GM12878 (cell line): ENCODE data around the gene SCARB1. TPM values are rescaled to one million over a fixed set of nuclear protein-coding genes. Genes with fewer than 3 reads are reported as not detected.

Experiments
- ATAC-seq: fragments of 200-7000 bp; cut with Tn5 transposase; 3 replicates; pipeline ENCODE4 v1.9.1; 2020; ENCODE audit warnings: mild to moderate bottlenecking, moderate library complexity
- BruUV-seq: library from RNA; stranded (reverse); fragments of 400-500 nt; replicated peaks from 2 replicates; lab custom pipeline; 2021; lab: Mats Ljungman, UMichigan
- CTCF ChIA-PET: fragments of 300-600 bp; sonication (Branson Sonifier 250); formaldehyde crosslinking; extraction: SDS; loops from one replicate; lab custom pipeline; 2021; ENCODE audit warnings: inconsistent platforms; lab: Yijun Ruan, JAX
- POLR2A ChIA-PET: fragments of 350-600 bp; formaldehyde crosslinking; extraction: SDS; loops from one replicate; lab custom pipeline; 2021; ENCODE audit warnings: inconsistent platforms; lab: Charles Lee
- RAD21 ChIA-PET: fragments of 300-600 bp; sonication (Branson Sonifier 250); formaldehyde crosslinking; loops from one replicate; lab custom pipeline; 2023; ENCODE audit warnings: antibody characterized with exemption; ENCODE audit not compliant: unreplicated experiment; lab: Charles Lee
- SMC1A ChIA-PET: fragments of 300-600 bp; sonication (Branson Sonifier 250); formaldehyde crosslinking; loops from one replicate; lab custom pipeline; 2023; ENCODE audit not compliant: unreplicated experiment, uncharacterized antibody; lab: Charles Lee
- DNase-seq: peaks from one replicate; pipeline ENCODE4 v3.0.0-alpha.2; 2011; ENCODE audit warnings: low read depth, low spot score
- FAIRE-seq: peaks from 3 replicates; lab custom pipeline; 2011; peaks lifted over from hg19 to GRCh38; lab: Jason Lieb, UNC
- H2AFZ ChIP-seq: 2 replicates; pipeline ENCODE4 v1.6.0; 2011; ENCODE audit warnings: low read depth, low read length, control low read depth; ENCODE audit not compliant: control insufficient read depth
- H3K27ac ChIP-seq: 2 replicates; pipeline ENCODE4 v1.5.1; 2011; ENCODE audit warnings: control low read depth; ENCODE audit not compliant: control insufficient read depth, insufficient read depth
- H3K27me3 ChIP-seq, 2 experiments: replicated peaks in 1 of 2; 2 replicates each; pipeline versions ENCODE4 v1.6.0 to v1.6.1; 2011; ENCODE audit warnings: low read length in 1 of 2; ENCODE audit not compliant: control insufficient read depth in 2 of 2, insufficient read depth in 2 of 2
- H3K36me3 ChIP-seq, 2 experiments: 2 replicates each; pipeline ENCODE4 v1.5.1; 2011; ENCODE audit warnings: low read length in 1 of 2; ENCODE audit not compliant: control insufficient read depth in 2 of 2, insufficient read depth in 2 of 2
- H3K4me1 ChIP-seq: 2 replicates; pipeline ENCODE4 v1.6.1; 2011; ENCODE audit warnings: mild to moderate bottlenecking, low read length, moderate library complexity, mixed read lengths; ENCODE audit not compliant: control insufficient read depth, insufficient read depth
- H3K4me2 ChIP-seq: 2 replicates; pipeline ENCODE4 v1.6.0; 2011; ENCODE audit warnings: control low read depth; ENCODE audit not compliant: control insufficient read depth, insufficient read depth
- H3K4me3 ChIP-seq: fragments of 200-600 bp; sonication (generic); 2 replicates; pipeline ENCODE4 v1.5.1; 2016
- H3K79me2 ChIP-seq: 2 replicates; pipeline ENCODE4 v1.6.0; 2011; ENCODE audit warnings: low read length; ENCODE audit not compliant: control insufficient read depth, insufficient read depth
- H3K9ac ChIP-seq: 2 replicates; pipeline ENCODE4 v1.8.0; 2011; ENCODE audit warnings: low read length, control low read depth, mixed read lengths; ENCODE audit not compliant: control insufficient read depth, insufficient read depth
- H3K9me3 ChIP-seq: replicated peaks from 3 replicates; pipeline ENCODE4 v1.5.1; 2011; ENCODE audit warnings: mild to moderate bottlenecking, low read length; ENCODE audit not compliant: control insufficient read depth, insufficient read depth
- H4K20me1 ChIP-seq: 2 replicates; pipeline ENCODE4 v1.6.0; 2011; ENCODE audit not compliant: control insufficient read depth, insufficient read depth
- MEF2B ChIP-seq: fragments of 450-650 bp; IDR thresholded peaks from 2 replicates; pipeline ENCODE4 v1.6.1; 2018; ENCODE audit warnings: mild to moderate bottlenecking, moderate library complexity; ENCODE audit not compliant: partially characterized antibody, poor library complexity, severe bottlenecking
- MXI1 ChIP-seq: fragments of 150-350 bp; IDR thresholded peaks from 2 replicates; pipeline ENCODE4 v1.6.1; 2011; ENCODE audit warnings: low read depth, mild to moderate bottlenecking, inconsistent platforms, low read length, improper control_type of control experiment
- NR2C2 ChIP-seq: IDR thresholded peaks from 2 replicates; pipeline ENCODE4 v1.6.1; 2011; ENCODE audit warnings: borderline replicate concordance, low read depth; ENCODE audit not compliant: control insufficient read depth, insufficient read length
- RBBP5 ChIP-seq: fragments of 200-600 bp; sonication (generic); conservative IDR thresholded peaks from 2 replicates; pipeline ENCODE4 v1.6.1; 2016
- ZNF24 ChIP-seq: fragments of 450-650 bp; IDR thresholded peaks from 2 replicates; pipeline ENCODE4 v1.6.1; 2017; ENCODE audit warnings: antibody characterized with exemption, mild to moderate bottlenecking
- whole genome bisulfite sequencing: methylation state at CpG from one replicate; pipeline ENCODE4 v1.1.6; 2016; ENCODE audit warnings: low lambda C conversion rate; ENCODE audit not compliant: insufficient replicate concordance, insufficient coverage; ENCODE audit errors: missing lambda C conversion rate; 5-methylcytosine and 5-hydroxymethylcytosine counted together
- in situ Hi-C: fragments of 300-500 bp; cut with MboI; formaldehyde crosslinking; loops from 9 replicates; pipeline ENCODE4 v1.14.3; 2018; ENCODE audit warnings: mixed read lengths
- intact Hi-C: fragments of 100-400 bp; cut with micrococcal nuclease; formaldehyde crosslinking; loops from one replicate; pipeline ENCODE4 v1.14.2; 2022; ENCODE audit not compliant: unreplicated experiment
- polyA plus RNA-seq, 11 experiments: library from polyadenylated mRNA; depleted of rRNA in 4 of 11; unstranded in 6 of 11; stranded (reverse) in 5 of 11; fragments of >200 nt; fragmentation: Nextera tagmentation in 4 of 11; fragmentation: Illumina TruSeq in 1 of 11; extraction: Ambion mirVana in 4 of 11; extraction: Trizol in 1 of 11; gene quantifications; 1 replicate in 1 of 11; 2 replicates in 10 of 11; pipeline versions ENCODE4 v1.2.1 to v1.2.3, GENCODE V29; 2011 to 2016; ENCODE audit warnings: inconsistent platforms in 2 of 11, missing spikeins in 2 of 11, low read depth in 1 of 11
- total RNA-seq, 4 experiments: library from RNA; depleted of rRNA in 3 of 4; stranded (reverse); fragments of >200 nt in 3 of 4; fragmentation: Illumina TruSeq in 1 of 4; extraction: Trizol in 1 of 4; gene quantifications; 2 replicates each; pipeline versions ENCODE4 v1.2.1 to v1.2.3, GENCODE V29; 2013 to 2021
- TF ChIP-seq, protein P1 (sequence below): fragments of 450-650 bp; IDR thresholded peaks from 2 replicates; pipeline ENCODE4 v1.6.1; 2016; ENCODE audit warnings: mild to moderate bottlenecking
- TF ChIP-seq, protein P2 (sequence below): IDR thresholded peaks from 2 replicates; pipeline ENCODE4 v1.6.1; 2012; ENCODE audit warnings: low read depth, low read length, improper control_type of control experiment

SCARB1 gene
- total and polyA plus RNA-seq, 10 of the 15 experiments (the other 5 are each of a cell fraction or from before 2014, with no cell fraction given) = 0.34 to 104 (median 63.1) TPM

DNA sequence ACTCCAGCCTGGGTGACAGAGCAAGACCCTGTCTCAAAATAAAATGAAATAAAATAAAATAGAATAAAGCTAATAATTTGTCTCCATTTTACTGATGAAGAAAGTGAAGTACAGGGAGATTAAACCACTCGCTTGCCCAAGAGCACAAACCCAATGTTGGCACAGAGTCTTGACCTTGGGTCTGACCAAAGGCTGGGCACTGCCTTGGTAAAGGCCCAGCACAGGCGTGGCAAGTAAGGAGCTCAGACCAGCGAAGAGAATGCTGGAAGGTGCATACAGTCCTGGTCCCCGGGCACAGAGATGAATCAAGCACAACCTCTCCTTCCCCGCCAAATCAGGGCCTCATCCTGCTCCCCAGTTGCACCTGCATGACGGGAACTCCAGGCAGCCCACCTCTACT lies 26.9 kb downstream of the SCARB1 start:
- no TSS peak for BruUV-seq
- Histone ChIP-seq H3K79me2 (peaks cover 20% of the 10 kb centered on the region), H4K20me1 (no peaks in the 10 kb centered on the region), H3K4me3 (no peak overlapping the region), H3K4me1 (no peaks in the 10 kb centered on the region), H3K9ac (no peak overlapping the region), H3K4me2 (no peak overlapping the region), H3K9me3 (no peaks in the 10 kb centered on the region), H3K27ac (no peak overlapping the region), H3K36me3 (peaks cover 3 to 13% of the 10 kb centered on the region in 2 experiments; a peak in 3 of 4 replicates), H2AFZ (no peak overlapping the region), H3K27me3 (no peaks in the 10 kb centered on the region)
- no peak for TF ChIP-seq NR2C2
- TF ChIP-seq, protein P1, sequence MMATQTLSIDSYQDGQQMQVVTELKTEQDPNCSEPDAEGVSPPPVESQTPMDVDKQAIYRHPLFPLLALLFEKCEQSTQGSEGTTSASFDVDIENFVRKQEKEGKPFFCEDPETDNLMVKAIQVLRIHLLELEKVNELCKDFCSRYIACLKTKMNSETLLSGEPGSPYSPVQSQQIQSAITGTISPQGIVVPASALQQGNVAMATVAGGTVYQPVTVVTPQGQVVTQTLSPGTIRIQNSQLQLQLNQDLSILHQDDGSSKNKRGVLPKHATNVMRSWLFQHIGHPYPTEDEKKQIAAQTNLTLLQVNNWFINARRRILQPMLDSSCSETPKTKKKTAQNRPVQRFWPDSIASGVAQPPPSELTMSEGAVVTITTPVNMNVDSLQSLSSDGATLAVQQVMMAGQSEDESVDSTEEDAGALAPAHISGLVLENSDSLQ = no peak
- no peak for FAIRE-seq
- in situ Hi-C loops = no loop called here
- ChIA-PET RAD21 (no interaction called here), SMC1A (interaction anchor here (0.6 kb wide), 1 partner anchor 317 kb away, joined by 3 read pairs; no protein-coding TSS in a partner anchor), CTCF (interaction anchor here (0.7 to 1.7 kb wide), 3 partner anchors 9 to 63 kb away, joined by 3 read pairs; no protein-coding TSS in a partner anchor), POLR2A (no interaction called here)
- intact Hi-C loops = no loop called here
- no peak for DNase-seq
- 92% methylated on average over 6 of the region's 6 CpGs for WGBS
- no peak for ATAC-seq

DNA sequence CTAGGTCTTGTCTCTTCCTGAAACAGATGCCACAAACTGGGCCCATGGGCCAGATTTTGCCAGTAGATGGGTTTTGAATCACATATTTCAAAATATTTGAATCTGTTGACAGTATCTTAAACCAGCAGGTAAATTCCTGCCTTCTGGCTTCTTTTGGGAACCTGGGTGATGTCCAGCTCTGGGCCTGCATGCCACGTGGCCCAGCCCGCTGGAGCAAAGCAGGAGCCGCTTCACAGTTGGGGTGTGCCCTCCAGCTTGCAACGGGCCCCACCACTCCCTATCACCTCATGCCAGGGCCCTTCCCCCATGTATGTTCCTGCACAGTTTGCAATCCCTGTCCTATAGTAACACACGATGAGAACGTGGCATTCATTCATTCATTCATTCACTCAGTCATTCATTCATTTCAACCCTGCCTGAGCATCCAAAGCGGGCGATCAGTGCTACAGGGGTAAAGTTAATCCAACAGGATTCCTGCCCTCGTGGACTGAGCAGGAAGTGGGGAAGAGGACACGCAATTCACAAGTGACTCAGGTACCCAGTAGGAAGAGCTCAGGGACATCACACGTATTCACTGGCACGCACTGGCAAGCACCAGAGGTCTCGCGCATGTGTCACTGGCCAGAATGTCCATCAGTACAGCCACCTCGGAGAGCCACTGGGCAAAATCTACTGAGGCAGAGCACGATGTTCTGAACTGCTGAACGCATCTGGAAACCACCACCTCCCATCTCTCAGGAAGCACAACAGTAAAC lies 27.8 kb downstream of the SCARB1 start:
- FAIRE-seq = no peak
- CTCF ChIA-PET = interaction anchor here (0.7 to 1.7 kb wide), 2 partner anchors 8 to 21 kb away, joined by 3 read pairs; no protein-coding TSS in a partner anchor
- no peaks in the 10 kb centered on the region for H3K9me3 ChIP-seq
- TF ChIP-seq MEF2B (no peak), RBBP5 (no peak), MXI1 (no peak), ZNF24 (peak; percentile 68; the same call in 1 of the 2 replicates)
- TF ChIP-seq, protein P2, sequence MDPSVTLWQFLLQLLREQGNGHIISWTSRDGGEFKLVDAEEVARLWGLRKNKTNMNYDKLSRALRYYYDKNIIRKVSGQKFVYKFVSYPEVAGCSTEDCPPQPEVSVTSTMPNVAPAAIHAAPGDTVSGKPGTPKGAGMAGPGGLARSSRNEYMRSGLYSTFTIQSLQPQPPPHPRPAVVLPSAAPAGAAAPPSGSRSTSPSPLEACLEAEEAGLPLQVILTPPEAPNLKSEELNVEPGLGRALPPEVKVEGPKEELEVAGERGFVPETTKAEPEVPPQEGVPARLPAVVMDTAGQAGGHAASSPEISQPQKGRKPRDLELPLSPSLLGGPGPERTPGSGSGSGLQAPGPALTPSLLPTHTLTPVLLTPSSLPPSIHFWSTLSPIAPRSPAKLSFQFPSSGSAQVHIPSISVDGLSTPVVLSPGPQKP = no peak
- TF ChIP-seq, all 136 proteins: peak for 1
- SMC1A ChIA-PET = no interaction called here
- intact Hi-C loops (no loop called here), in situ Hi-C loops (no loop called here)
- DNase-seq (no peak), ATAC-seq (no peak)
- Histone ChIP-seq H2AFZ (no peak overlapping the region), H3K27me3 (no peaks in the 10 kb centered on the region), H3K36me3 (peaks cover 0 to 16% of the 10 kb centered on the region in 2 experiments; a peak in 3 of 4 replicates), H3K4me3 (no peak overlapping the region), H3K4me1 (no peaks in the 10 kb centered on the region), H3K9ac (no peak overlapping the region), H4K20me1 (no peaks in the 10 kb centered on the region), H3K4me2 (no peak overlapping the region), H3K27ac (no peak overlapping the region), H3K79me2 (peaks cover 20% of the 10 kb centered on the region)
- POLR2A ChIA-PET = no interaction called here
- BruUV-seq = no TSS peak
- WGBS = 88% methylated on average over 17 of the region's 17 CpGs
- RAD21 ChIA-PET = no interaction called here
